Fibroblast of lung (primary cell): ENCODE data around the gene DLG2. TPM values are rescaled to one million over a fixed set of nuclear protein-coding genes. Genes with fewer than 3 reads are reported as not detected.

Source experiments
- DNase-seq, 2 donors: peaks; one replicate each; pipeline versions ENCODE4 v3.0.0 to v3.0.0-alpha.2; 2010; ENCODE audit warnings: low read depth in 2 of 2
- H2AFZ ChIP-seq: 2 replicates; pipeline ENCODE4 v1.5.1; 2012; ENCODE audit warnings: low read length, control low read depth, inconsistent platforms
- H3K27ac ChIP-seq: 2 replicates; pipeline ENCODE4 v1.5.1; 2011; ENCODE audit warnings: low read length, control low read depth; ENCODE audit not compliant: insufficient read depth
- H3K27me3 ChIP-seq: 2 replicates; pipeline ENCODE4 v1.5.1; 2011; ENCODE audit warnings: mild to moderate bottlenecking, low read length; ENCODE audit not compliant: control insufficient read depth, insufficient read depth
- H3K36me3 ChIP-seq: 2 replicates; pipeline ENCODE4 v1.5.1; 2011; ENCODE audit warnings: low read length; ENCODE audit not compliant: control insufficient read depth, insufficient read depth
- H3K4me1 ChIP-seq: 2 replicates; pipeline ENCODE4 v1.5.1; 2011; ENCODE audit warnings: low read length; ENCODE audit not compliant: control insufficient read depth, insufficient read depth; ENCODE audit errors: extremely low read depth
- H3K4me2 ChIP-seq: 2 replicates; pipeline ENCODE4 v1.5.1; 2011; ENCODE audit warnings: low read length, control low read depth; ENCODE audit not compliant: insufficient read depth; ENCODE audit errors: extremely low read depth
- H3K4me3 ChIP-seq, 4 experiments: fragments of 200-600 bp in 1 of 4; sonication (generic) in 1 of 4; replicated peaks in 1 of 4; 2 replicates each; pipeline ENCODE4 v1.5.1; 2011 to 2016; ENCODE audit warnings: low read length in 4 of 4, low read depth in 3 of 4, mild to moderate bottlenecking in 3 of 4, control low read depth in 2 of 4, inconsistent platforms in 1 of 4, mixed read lengths in 1 of 4; ENCODE audit not compliant: insufficient read depth in 1 of 4; ENCODE audit errors: control extremely low read depth in 1 of 4
- H3K79me2 ChIP-seq: 2 replicates; pipeline ENCODE4 v1.5.1; 2012; ENCODE audit warnings: mild to moderate bottlenecking, low read length, inconsistent platforms; ENCODE audit not compliant: control insufficient read depth, insufficient read depth
- H3K9ac ChIP-seq: 2 replicates; pipeline ENCODE4 v1.5.1; 2011; ENCODE audit warnings: mild to moderate bottlenecking, low read length, control low read depth; ENCODE audit not compliant: insufficient read depth
- H3K9me3 ChIP-seq: 2 replicates; pipeline ENCODE4 v1.5.1; 2012; ENCODE audit warnings: low read depth, low read length; ENCODE audit not compliant: control insufficient read depth, insufficient read depth
- H4K20me1 ChIP-seq: 2 replicates; pipeline ENCODE4 v1.5.1; 2011; ENCODE audit warnings: low read length; ENCODE audit not compliant: control insufficient read depth, insufficient read depth; ENCODE audit errors: extremely low read depth
- CTCF ChIP-seq, 2 donors: IDR thresholded peaks in 1 of 2; conservative IDR thresholded peaks in 1 of 2; 1 replicate in 1 of 2; 2 replicates in 1 of 2; pipeline ENCODE4 v1.5.1; 2011 to 2012; ENCODE audit warnings: low read length in 2 of 2, control low read depth in 1 of 2, inconsistent platforms in 1 of 2, low read depth in 1 of 2, mild to moderate bottlenecking in 1 of 2
- EZH2 ChIP-seq: IDR thresholded peaks from 2 replicates; pipeline ENCODE4 v1.5.1; 2012; ENCODE audit warnings: low read length, control low read depth, mild to moderate bottlenecking; ENCODE audit errors: missing control alignments
- polyA plus RNA-seq, 2 donors: library from polyadenylated mRNA; depleted of rRNA in 1 of 2; stranded (reverse) in 1 of 2; unstranded in 1 of 2; fragments of >200 nt; gene quantifications; 2 replicates each; pipeline ENCODE4 v1.2.1, GENCODE V29; 2011 to 2012; ENCODE audit warnings: missing spikeins in 1 of 2
- total RNA-seq: library from RNA; depleted of rRNA; stranded (reverse); fragments of >200 nt; gene quantifications from 2 replicates; pipeline ENCODE4 v1.2.1, GENCODE V29; 2014

The DLG2 gene
- total and polyA plus RNA-seq, 2 donors (not counting 1 experiment from before 2014, with no cell fraction given): 0.77 to 2.3 TPM

GRCh38 chr11:83711106-83711527, 1916.0 kb downstream of the DLG2 start:
- Histone ChIP-seq H3K36me3 (no peaks in the 10 kb centered on the region), H3K4me1 (no peaks in the 10 kb centered on the region), H3K4me2 (no peak overlapping the region), H3K27me3 (no peaks in the 10 kb centered on the region), H3K79me2 (no peaks in the 10 kb centered on the region), H3K27ac (no peak overlapping the region), H3K9ac (no peak overlapping the region), H3K9me3 (no peaks in the 10 kb centered on the region), H3K4me3 (no peak overlapping the region), H2AFZ (no peak overlapping the region), H4K20me1 (no peaks in the 10 kb centered on the region)
- TF ChIP-seq EZH2 (no peak), CTCF (conservative IDR thresholded peaks at IDR 0.05 in 1 of 2, IDR thresholded peaks at IDR 0.05 in 1 of 2; ENCODE audit: low read depth in 1 of 2, low read length in 2 of 2) (no peak)
- DNase-seq: no peak

DNA sequence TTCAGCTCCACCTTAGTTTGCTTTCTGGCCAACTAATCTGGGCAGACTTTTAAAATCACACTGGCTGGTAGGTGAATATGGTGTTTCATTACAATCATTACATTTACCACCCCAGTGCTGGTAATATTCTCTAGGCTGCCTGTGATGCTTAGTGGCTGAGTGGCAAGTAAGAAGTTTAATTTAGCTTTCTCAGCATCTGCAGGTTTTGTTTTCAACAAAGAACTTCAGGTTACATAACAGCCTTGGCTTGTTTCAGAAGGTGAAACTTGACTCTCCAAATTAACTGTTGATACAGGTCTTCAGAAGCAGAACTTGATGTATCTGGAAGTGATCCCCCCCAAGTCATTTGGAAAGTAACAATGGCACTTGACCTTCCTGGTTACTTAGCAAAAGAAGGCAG, 1917.7 kb downstream of the DLG2 start:
- no peak overlapping the region for H3K4me3 ChIP-seq
- no peak for TF ChIP-seq EZH2
- no peak for TF ChIP-seq CTCF (conservative IDR thresholded peaks at IDR 0.05 in 1 of 2, IDR thresholded peaks at IDR 0.05 in 1 of 2; ENCODE audit: low read depth in 1 of 2, low read length in 2 of 2)

DNA sequence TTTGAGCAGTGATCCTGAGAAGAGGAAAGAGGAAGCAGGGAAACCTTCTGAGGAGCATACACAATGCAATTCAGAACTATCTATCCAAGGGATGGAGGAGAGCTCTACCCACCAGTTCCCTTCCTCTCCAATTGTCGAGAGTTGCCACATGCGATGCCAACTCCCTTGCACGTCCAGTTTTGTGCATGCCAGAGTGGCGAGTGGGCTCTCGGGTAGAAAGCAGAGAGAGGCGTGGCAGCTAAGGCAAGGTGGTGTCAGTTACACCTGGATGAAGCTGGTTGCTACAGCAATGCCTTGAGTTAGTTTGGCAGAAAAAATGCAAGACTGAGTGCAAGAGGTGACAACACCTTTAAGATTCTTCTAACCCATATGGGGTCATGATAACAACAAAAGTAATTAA, 1920.6 kb downstream of the DLG2 start:
- Histone ChIP-seq H3K27me3 (no peaks in the 10 kb centered on the region), H3K4me2 (no peak overlapping the region), H3K36me3 (no peaks in the 10 kb centered on the region), H4K20me1 (no peaks in the 10 kb centered on the region), H3K9ac (no peak overlapping the region), H3K27ac (no peak overlapping the region), H3K4me1 (no peaks in the 10 kb centered on the region), H3K9me3 (no peaks in the 10 kb centered on the region), H3K79me2 (no peaks in the 10 kb centered on the region), H3K4me3 (no peak overlapping the region), H2AFZ (no peak overlapping the region)
- no peak for TF ChIP-seq CTCF (conservative IDR thresholded peaks at IDR 0.05 in 1 of 2, IDR thresholded peaks at IDR 0.05 in 1 of 2; ENCODE audit: low read depth in 1 of 2, low read length in 2 of 2)
- TF ChIP-seq EZH2: no peak
- DNase-seq: no peak

More for the DNA sequence above, 1917.7 kb downstream of the DLG2 start:
- Histone ChIP-seq H4K20me1 (no peaks in the 10 kb centered on the region), H3K79me2 (no peaks in the 10 kb centered on the region), H3K36me3 (no peaks in the 10 kb centered on the region), H3K27me3 (no peaks in the 10 kb centered on the region), H3K9me3 (no peaks in the 10 kb centered on the region), H3K4me2 (no peak overlapping the region), H2AFZ (no peak overlapping the region), H3K9ac (no peak overlapping the region), H3K27ac (no peak overlapping the region), H3K4me1 (no peaks in the 10 kb centered on the region)
- no peak for DNase-seq
